Vagina (tissue), 2 donors: ENCODE results near the gene PIEZO2. TPM values are rescaled to one million over a fixed set of nuclear protein-coding genes. Genes with fewer than 3 reads are reported as not detected.

ENCODE experiments used
- DNase-seq, 2 donors: peaks; one replicate each; pipeline ENCODE4 v3.0.0-alpha.2; 2017; ENCODE audit errors: extremely low spot score in 2 of 2
- H3K27ac ChIP-seq: fragments of 200-600 bp; sonication (generic); one replicate; pipeline ENCODE4 v1.5.1; 2019
- H3K27me3 ChIP-seq: fragments of 200-600 bp; sonication (generic); one replicate; pipeline ENCODE4 v1.5.1; 2019
- H3K36me3 ChIP-seq, 2 donors: fragments of 200-600 bp; sonication (generic); one replicate each; pipeline ENCODE4 v1.5.1; 2017 to 2019
- H3K4me1 ChIP-seq: fragments of 200-600 bp; sonication (generic); one replicate; pipeline ENCODE4 v1.5.1; 2019
- H3K4me3 ChIP-seq, 2 donors: fragments of 200-600 bp; sonication (generic); 1 replicate in 1 of 2; 2 replicates in 1 of 2; pipeline ENCODE4 v1.5.1; 2016 to 2019
- H3K9me3 ChIP-seq: fragments of 200-600 bp; sonication (generic); one replicate; pipeline ENCODE4 v1.5.1; 2019
- POLR2A ChIP-seq, 2 donors: fragments of 450-650 bp; IDR thresholded peaks; one replicate each; pipeline ENCODE4 v1.6.1; 2017; ENCODE audit warnings: antibody characterized with exemption in 2 of 2, mild to moderate bottlenecking in 2 of 2, moderate library complexity in 2 of 2
- POLR2AphosphoS5 ChIP-seq, 2 donors: sonication (generic); formaldehyde crosslinking; IDR thresholded peaks; one replicate each; pipeline ENCODE4 v1.9.0; 2017; ENCODE audit warnings: antibody characterized with exemption in 2 of 2, mild to moderate bottlenecking in 2 of 2, low read depth in 1 of 2; ENCODE audit not compliant: insufficient read depth in 1 of 2
- intact Hi-C: fragments of 100-400 bp; cut with DNase I; formaldehyde crosslinking; loops from one replicate; pipeline ENCODE4 v1.15.1; 2023
- total RNA-seq: library from RNA; depleted of rRNA; stranded (reverse); fragments of >200 nt; gene quantifications from one replicate; pipeline ENCODE4 v1.2.3, GENCODE V29; 2016
- TF ChIP-seq, protein P1 (sequence below), 3 experiments: fragments of 450-650 bp in 2 of 3; fragments of 200-600 bp in 1 of 3; sonication (generic) in 1 of 3; IDR thresholded peaks; one replicate each; pipeline ENCODE4 v1.5.1; 2017 to 2019; ENCODE audit warnings: antibody characterized with exemption in 3 of 3, mild to moderate bottlenecking in 2 of 3, moderate library complexity in 2 of 3

PIEZO2 gene
- total RNA-seq, 1 donor from 2014 or later, result 5.9 TPM

DNA sequence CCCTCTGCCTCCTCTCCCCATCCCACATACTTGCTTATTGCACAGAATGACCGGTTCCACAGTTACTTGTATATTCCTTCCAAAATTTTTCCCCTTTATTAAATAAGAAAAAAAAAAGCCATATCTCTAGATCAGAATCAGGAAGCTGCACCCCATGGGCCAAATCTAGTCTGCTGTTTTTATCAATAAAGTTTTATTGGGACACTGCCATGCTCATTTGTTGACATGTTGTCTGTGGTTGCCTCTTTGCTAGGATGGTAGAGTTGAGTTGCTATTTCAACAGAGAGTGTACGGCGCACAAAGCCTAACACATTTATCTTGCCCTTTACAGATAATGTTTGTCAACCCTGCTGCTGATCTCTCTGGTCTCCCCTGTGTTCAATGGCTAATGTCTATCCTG, 15.8 kb upstream of the PIEZO2 start:
- no peak for DNase-seq
- no peak overlapping the region for H3K27ac ChIP-seq
- intact Hi-C loops, result no loop called here
- H3K4me3 ChIP-seq, result no peak overlapping the region
- no peaks in the 10 kb centered on the region for H3K9me3 ChIP-seq
- H3K27me3 ChIP-seq, result no peaks in the 10 kb centered on the region
- no peaks in the 10 kb centered on the region for H3K36me3 ChIP-seq
- no peaks in the 10 kb centered on the region for H3K4me1 ChIP-seq
- TF ChIP-seq POLR2A (IDR thresholded peaks at IDR 0.05), result no peak
- no peak for TF ChIP-seq POLR2AphosphoS5 (IDR thresholded peaks at IDR 0.05; ENCODE audit: insufficient read depth in 1 of 2, low read depth in 1 of 2)
- TF ChIP-seq, protein P1, sequence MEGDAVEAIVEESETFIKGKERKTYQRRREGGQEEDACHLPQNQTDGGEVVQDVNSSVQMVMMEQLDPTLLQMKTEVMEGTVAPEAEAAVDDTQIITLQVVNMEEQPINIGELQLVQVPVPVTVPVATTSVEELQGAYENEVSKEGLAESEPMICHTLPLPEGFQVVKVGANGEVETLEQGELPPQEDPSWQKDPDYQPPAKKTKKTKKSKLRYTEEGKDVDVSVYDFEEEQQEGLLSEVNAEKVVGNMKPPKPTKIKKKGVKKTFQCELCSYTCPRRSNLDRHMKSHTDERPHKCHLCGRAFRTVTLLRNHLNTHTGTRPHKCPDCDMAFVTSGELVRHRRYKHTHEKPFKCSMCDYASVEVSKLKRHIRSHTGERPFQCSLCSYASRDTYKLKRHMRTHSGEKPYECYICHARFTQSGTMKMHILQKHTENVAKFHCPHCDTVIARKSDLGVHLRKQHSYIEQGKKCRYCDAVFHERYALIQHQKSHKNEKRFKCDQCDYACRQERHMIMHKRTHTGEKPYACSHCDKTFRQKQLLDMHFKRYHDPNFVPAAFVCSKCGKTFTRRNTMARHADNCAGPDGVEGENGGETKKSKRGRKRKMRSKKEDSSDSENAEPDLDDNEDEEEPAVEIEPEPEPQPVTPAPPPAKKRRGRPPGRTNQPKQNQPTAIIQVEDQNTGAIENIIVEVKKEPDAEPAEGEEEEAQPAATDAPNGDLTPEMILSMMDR (IDR thresholded peaks at IDR 0.05), result no peak

- DNase-seq, result no peak
- no peak overlapping the region for H3K27ac ChIP-seq
- no peaks in the 10 kb centered on the region for H3K36me3 ChIP-seq
- no peaks in the 10 kb centered on the region for H3K9me3 ChIP-seq
- intact Hi-C loops, result no loop called here
- TF ChIP-seq POLR2A (IDR thresholded peaks at IDR 0.05) (no peak), POLR2AphosphoS5 (IDR thresholded peaks at IDR 0.05; ENCODE audit: insufficient read depth in 1 of 2, low read depth in 1 of 2) (no peak)
- TF ChIP-seq, protein P1 (IDR thresholded peaks at IDR 0.05), result no peak
- no peaks in the 10 kb centered on the region for H3K4me1 ChIP-seq
- no peaks in the 10 kb centered on the region for H3K27me3 ChIP-seq
- no peak overlapping the region for H3K4me3 ChIP-seq
Measured at GRCh38 chr18:11163665-11164064, 14.3 kb upstream of the PIEZO2 start.

DNA sequence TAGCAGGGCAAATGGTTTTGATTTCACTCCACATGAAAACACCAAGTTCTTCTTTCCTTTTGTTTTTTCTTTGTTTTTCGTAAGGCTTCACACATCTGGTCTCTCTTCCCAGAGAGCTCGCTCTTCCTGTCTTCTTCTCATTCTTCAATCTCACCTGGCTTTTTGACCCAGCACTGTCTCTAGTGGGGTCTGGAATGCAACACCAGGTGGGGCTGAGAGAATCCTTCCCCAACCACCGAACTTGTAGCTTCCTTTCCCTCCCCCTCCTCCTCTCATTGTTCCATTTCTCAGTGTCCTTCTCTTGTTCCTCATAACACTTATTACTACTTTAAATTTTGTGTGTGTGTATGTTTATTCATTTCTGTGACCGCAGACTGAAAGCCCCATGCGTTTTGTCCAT, 13.5 kb upstream of the PIEZO2 start:
- no peaks in the 10 kb centered on the region for H3K4me1 ChIP-seq
- H3K4me3 ChIP-seq, result no peak overlapping the region
- H3K9me3 ChIP-seq, result no peaks in the 10 kb centered on the region
- TF ChIP-seq, protein P1 (IDR thresholded peaks at IDR 0.05), result no peak
- TF ChIP-seq POLR2A (IDR thresholded peaks at IDR 0.05), result no peak
- no peak for TF ChIP-seq POLR2AphosphoS5 (IDR thresholded peaks at IDR 0.05; ENCODE audit: insufficient read depth in 1 of 2, low read depth in 1 of 2)
- no peak overlapping the region for H3K27ac ChIP-seq
- intact Hi-C loops, result no loop called here
- DNase-seq, result no peak
- H3K27me3 ChIP-seq, result no peaks in the 10 kb centered on the region
- H3K36me3 ChIP-seq, result no peaks in the 10 kb centered on the region

- H3K27me3 ChIP-seq, result no peaks in the 10 kb centered on the region
- no peaks in the 10 kb centered on the region for H3K9me3 ChIP-seq
- intact Hi-C loops, result no loop called here
- no peaks in the 10 kb centered on the region for H3K36me3 ChIP-seq
- no peak overlapping the region for H3K4me3 ChIP-seq
- TF ChIP-seq POLR2AphosphoS5 (IDR thresholded peaks at IDR 0.05; ENCODE audit: insufficient read depth in 1 of 2, low read depth in 1 of 2), result no peak
- H3K4me1 ChIP-seq, result no peaks in the 10 kb centered on the region
- DNase-seq, result no peak
- no peak overlapping the region for H3K27ac ChIP-seq
Measured at GRCh38 chr18:11162462-11162861, 13.1 kb upstream of the PIEZO2 start.

DNA sequence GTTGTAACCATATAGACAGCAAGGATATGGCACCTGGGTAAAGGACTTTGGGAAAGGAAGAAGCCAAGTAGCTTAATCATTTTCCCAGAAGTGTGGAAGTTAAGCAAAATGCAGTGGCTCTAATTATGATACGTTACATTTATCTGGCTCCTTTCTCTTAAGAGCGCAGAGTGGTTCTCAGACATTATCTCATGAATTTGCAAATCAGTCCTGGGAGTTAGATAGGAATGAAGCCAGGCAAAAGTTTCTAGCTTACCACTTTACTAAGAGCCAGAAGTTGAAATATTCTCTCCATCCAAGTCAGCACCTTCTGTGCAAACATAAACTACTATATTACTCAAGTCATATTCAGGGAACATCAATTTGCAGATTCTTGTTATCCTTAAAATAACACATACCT, 10.9 kb upstream of the PIEZO2 start:
- H3K27ac ChIP-seq, result no peak overlapping the region
- intact Hi-C loops, result no loop called here

More for the DNA sequence above, 10.9 kb upstream of the PIEZO2 start:
- H3K36me3 ChIP-seq, result no peaks in the 10 kb centered on the region
- no peaks in the 10 kb centered on the region for H3K4me1 ChIP-seq
- DNase-seq, result no peak
- TF ChIP-seq POLR2A (IDR thresholded peaks at IDR 0.05), result no peak
- TF ChIP-seq, protein P1 (IDR thresholded peaks at IDR 0.05), result no peak
- no peak for TF ChIP-seq POLR2AphosphoS5 (IDR thresholded peaks at IDR 0.05; ENCODE audit: insufficient read depth in 1 of 2, low read depth in 1 of 2)
- no peaks in the 10 kb centered on the region for H3K27me3 ChIP-seq
- no peak overlapping the region for H3K4me3 ChIP-seq
- no peaks in the 10 kb centered on the region for H3K9me3 ChIP-seq
